ENCODE results near the gene RSPH3.
"Not testable (repeated sequence)": the region's sequence is repeated elsewhere in the genome, so short reads cannot be mapped to it uniquely, and the experiment has no call there.

RSPH3 gene

GRCh38 chr6:158972241-158973233 is 27.5 kb downstream of the RSPH3 start:
- DNase-seq (ENCODE audit: low read depth): no peak

GRCh38 chr6:158970640-158971275 is 29.2 kb downstream of the RSPH3 start:
- no peak for DNase-seq (ENCODE audit: low read depth)

- DNase-seq (ENCODE audit: low read depth): no peak
Measured at GRCh38 chr6:158969148-158969547, 30.9 kb downstream of the RSPH3 start.

DNA sequence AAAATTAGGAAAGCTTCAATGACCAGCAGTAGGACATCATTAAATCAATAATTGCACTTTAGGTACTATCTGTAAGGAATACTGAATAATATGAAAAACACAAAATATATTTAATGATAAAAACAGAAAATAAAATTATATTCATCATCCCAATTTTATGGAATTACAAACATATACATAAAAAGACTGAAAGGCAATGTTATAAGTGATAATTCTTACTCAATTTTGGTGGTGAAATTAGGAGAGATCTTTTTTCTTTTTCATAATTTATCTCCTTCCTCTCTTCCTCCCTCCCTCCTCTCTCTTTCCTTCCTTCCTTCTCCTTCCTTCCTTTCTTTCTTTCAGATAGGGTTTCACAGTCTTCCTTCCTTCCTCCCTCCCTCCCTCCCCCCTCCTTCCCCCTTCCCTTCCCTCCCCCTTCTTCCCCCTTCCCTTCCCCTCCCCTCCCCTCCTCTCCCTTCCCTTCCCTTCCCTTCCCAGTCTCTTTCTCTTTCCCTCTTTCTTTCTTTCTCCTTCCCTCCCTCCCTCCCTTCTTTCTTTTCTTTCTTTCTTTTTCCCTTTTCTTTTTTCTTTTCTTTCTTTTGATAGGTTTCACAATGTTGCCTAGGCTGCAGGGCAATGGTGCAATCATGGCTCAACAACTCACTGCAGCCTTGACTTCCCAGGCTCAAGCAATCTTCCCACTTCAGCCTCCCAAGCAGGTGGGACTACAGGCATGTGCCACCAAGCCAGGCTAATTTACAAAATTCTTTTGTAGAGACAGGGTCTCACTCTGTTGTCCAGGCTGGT is 36.8 kb downstream of the RSPH3 start:
- DNase-seq (ENCODE audit: low read depth): no peak

DNA sequence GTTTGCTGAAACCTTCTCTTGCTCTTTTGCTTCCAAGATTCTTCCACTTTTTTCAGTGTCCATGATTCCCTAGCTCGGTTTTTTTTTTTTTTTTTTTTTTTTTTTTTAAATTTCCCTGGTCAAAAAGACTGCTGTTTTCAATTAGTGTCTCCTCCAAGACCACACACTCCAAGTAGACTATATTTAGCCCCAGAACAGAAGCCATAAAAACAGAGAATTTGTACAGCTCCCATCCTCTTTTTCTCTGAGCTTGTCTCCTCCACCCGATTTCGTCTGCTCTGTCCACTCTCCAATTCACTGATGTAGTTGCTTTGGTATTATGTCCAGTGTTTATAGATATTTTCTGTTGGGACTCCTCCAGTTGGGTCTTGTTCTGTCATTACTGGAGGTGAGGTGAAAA is 37.6 kb downstream of the RSPH3 start:
- no peak for DNase-seq (ENCODE audit: low read depth)

DNA sequence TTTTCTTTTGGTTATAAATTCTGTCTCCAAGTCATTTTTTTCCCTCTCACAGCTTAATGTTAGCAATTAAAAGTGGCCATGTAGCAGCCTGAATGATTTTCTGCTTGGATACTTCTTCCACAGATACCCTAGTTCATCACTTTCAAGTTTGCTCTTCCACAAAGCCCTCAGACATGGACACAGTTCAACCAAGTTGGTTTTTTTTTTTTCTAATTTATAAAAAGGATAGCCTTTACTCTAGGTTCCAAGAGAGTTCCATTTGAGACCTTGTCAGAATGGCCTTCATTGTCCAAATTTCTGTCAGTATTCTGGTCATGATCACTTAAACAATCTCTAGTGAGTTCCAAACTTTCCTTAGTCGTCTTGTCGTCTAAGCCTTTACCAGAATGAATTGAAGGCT is 40.0 kb downstream of the RSPH3 start:
- DNase-seq (ENCODE audit: low read depth): no peak

DNA sequence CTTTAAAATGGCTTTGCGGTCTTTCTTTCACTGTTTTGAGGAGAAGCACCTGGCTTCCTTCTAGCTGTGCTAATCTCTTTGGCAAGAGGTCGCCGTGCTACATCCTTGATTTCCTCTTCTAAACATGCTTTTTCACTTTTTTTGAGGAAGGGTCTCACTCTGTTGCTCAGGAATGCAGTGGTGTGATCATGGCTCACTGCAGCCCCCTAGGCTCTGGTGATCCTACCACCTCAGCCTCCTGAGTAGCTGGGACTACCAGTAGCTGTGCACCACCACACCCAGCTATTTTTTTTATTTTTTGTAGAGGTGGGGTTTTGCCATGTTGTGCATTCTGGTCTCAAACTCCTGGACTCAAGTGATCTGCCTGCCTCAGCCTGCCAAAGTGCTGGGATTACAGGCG is 40.5 kb downstream of the RSPH3 start:
- no peak for DNase-seq (ENCODE audit: low read depth)

DNA sequence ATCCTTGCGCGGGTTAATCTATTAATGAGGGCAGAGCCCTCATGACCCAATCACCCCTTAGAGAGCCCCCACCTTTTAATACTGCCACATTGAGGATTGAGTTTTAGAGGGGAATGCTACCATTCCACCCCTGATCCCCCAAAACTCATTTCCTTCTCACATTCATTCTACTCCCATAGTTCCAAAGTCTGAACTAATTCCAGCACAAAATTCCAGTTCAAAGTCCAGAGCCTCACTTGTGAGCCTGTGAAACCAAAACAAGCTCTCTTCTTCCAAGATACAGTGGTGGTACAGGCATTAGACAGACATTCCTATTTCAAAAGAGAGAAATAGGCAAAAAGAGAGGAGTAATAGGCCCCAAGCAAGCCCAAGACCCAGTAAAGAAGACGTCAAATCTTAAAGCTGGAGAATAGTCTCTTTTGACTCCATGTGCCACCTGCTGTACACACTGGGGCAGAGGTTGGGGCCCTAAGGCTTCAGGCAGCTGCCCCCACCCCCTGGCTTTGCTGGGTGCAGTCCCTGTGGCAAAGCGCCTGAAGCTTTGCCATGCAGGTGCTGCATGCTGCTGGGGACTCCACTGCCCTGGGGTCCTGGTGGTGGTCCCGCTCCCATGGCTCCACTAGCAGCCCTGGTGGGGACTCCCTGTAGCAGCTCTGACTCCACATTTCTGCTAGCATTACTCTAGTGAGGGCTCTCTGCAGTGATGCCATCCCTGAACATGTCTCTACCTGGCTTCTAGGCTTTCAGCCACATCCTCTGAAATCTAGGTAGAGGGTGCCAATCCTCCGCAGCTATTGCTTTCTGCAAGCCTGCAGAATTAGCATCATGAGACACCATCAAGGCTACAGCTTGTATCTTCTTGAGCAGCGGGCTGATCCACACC is 41.3 kb downstream of the RSPH3 start:
- no peak for DNase-seq (ENCODE audit: low read depth)

DNA sequence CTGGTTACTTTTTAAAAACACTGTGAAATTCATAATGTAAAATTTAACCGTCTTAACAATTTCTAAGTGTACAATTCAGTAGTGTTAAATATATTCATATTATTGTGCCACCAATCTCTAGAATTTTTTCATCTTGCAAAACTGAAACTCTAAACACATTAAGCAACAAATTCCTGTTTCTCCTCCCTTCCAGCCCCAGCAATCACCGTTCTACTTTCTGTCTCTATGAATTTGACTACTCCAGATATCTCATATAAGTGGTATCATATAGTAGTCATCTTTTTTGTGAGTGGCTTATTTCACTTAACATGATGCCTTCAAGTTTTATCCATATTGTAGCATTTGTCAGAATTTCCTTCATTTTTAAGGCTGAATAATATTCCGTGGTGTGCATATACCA is 44.7 kb downstream of the RSPH3 start:
- DNase-seq (ENCODE audit: low read depth): no peak

DNA sequence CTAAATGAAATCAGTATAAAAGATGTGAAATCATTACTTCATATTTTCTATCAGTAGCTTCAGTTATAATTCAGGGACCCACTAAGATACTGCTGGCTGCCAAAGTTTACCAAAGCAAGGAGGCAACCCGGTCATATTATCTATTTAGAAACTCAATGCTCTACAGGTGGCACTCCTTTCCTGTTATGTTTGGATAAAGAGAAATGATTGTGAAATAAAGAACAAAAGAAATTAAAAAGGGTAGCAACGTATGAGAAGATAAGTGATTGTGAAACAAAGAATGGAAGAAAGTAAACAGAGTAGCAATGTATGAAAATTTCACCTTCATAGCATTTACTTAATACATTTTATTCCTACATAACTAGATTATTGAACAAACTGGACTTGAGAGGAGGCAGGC is 45.2 kb downstream of the RSPH3 start:
- no peak for DNase-seq (ENCODE audit: low read depth)

GRCh38 chr6:158952011-158952410 is 48.0 kb downstream of the RSPH3 start:
- DNase-seq (ENCODE audit: low read depth): not testable (repeated sequence)

DNA sequence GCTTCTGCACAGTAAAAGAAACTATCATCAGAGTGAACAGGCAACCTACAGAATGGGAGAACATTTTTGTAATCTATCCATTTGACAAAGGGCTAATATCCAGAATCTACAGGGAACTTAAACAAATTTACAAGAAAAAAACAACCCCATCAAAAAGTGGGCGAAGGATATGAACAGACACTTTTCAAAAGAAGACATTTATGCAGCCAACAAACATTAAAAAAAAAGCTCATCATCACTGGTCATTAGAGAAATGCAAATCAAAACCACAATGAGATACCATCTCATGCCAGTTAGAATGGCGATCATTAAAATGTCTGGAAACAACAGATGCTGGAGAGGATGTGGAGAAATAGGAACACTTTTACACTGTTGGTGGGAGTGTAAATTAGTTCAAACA is 48.4 kb downstream of the RSPH3 start:
- not testable (repeated sequence) for DNase-seq (ENCODE audit: low read depth)

GRCh38 chr6:158947284-158947683 is 52.7 kb downstream of the RSPH3 start:
- DNase-seq (ENCODE audit: low read depth): no peak

DNA sequence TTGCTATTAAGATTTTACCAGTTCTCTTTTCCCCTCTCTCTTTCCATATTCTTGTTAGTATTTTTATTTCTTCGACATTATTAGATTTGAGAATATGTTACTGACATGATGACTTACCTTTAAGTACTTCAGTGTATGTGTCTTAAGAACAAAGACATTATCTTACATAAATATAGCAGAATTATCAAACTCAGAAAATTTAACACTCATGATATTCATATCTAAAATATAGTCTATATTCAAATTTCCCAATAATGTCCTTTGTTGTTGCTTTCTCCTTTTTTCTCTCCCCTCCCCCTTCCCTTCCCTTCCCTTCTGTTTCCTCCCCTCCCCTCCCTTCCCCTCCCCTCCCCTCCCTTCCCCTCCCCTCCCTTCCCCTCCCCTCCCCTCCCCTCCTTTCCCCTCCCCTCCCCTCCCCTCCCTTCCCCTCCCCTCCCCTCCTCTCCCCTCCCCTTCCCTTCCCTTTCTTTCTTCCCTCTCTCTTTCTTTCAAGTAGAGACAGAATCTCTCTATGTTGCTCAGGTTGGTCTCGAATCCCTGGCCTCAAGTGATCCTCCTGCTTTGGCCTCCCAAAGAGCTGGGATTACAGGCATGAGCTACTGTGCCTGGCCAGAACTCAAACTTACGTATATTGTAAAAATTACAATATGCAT is 56.5 kb downstream of the RSPH3 start:
- DNase-seq (ENCODE audit: low read depth): no peak

DNA sequence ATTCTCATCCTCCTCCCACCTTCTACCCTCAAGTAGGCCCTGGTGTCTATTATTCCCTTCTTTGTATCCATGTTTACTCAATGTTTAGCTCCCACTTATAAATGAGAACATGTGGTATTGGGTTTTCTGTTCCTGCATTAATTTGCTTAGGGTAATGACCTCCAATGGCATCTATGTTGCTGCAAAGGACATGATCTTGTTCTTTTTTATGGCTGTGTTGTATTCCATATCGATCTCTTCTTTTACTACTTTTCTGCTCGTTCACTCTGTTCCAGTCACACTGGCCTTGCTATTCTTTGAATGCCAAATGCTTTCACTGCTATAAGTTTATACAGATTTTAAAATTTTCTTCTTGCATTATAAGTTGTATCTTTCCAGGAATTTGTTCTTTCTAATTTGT is 57.7 kb downstream of the RSPH3 start:
- no peak for DNase-seq (ENCODE audit: low read depth)

- no peak for DNase-seq (ENCODE audit: low read depth)
Measured at GRCh38 chr6:158941246-158941645, 58.8 kb downstream of the RSPH3 start.

GRCh38 chr6:158939255-158940159 is 60.5 kb downstream of the RSPH3 start:
- no peak for DNase-seq (ENCODE audit: low read depth)

DNA sequence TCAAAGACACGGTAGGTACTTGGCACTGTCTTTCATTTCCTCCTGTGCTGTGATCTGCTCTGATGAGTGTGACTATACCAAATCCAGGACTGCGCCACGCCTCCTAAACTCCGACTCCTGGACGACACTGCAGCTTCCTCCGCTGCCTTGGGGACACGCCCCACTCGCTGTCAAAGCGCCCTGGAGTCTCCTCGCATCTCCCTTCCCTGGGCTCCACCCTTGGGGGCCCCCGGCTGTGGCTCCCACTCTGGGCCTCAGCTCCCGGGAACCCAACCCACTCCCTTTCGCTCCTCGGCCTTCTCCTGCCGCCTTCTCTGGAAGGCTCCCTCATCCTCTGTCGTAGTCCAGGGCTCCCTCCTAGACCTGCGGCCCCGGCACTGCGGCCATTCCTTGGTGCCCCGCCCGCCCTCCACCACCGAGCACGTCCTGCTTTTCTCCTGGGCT is 61.2 kb downstream of the RSPH3 start:
- no peak for DNase-seq (ENCODE audit: low read depth)

DNA sequence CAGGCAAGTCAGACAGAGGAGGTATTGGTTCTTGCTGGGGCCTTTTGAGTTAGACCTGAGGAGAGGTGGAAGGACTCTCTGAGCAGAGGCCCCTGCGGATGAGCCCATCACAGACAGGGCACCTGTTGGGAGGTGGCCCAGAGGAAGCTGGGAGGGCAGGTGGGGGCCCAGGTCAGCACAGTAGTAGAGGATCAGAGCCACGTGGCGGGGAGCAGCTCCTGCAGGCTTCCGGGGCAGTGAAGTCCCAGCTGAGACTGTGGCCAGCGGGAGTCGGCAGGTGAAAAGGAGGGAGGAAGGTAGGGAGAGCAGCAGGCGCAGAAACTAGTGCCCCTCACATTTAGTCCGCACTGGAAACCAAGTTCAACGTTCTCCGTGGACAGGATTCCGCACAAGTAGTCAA is 61.8 kb downstream of the RSPH3 start:
- no peak for DNase-seq (ENCODE audit: low read depth)

GRCh38 chr6:158934157-158934556 is 65.8 kb downstream of the RSPH3 start:
- DNase-seq (ENCODE audit: low read depth): no peak
